NOMO-1 treated with DMSO at 0.1 percent for 48 hours (cell line): Measurements from ENCODE around the gene NEK8.
"Not testable (repeated sequence)": the region's sequence is repeated elsewhere in the genome, so short reads cannot be mapped to it uniquely, and the experiment has no call there.

Experiments used
- DNase-seq: peaks from one replicate; lab custom pipeline; 2025; ENCODE audit not compliant: unreplicated experiment; lab: John Stamatoyannopoulos, UW

NEK8 gene

DNA sequence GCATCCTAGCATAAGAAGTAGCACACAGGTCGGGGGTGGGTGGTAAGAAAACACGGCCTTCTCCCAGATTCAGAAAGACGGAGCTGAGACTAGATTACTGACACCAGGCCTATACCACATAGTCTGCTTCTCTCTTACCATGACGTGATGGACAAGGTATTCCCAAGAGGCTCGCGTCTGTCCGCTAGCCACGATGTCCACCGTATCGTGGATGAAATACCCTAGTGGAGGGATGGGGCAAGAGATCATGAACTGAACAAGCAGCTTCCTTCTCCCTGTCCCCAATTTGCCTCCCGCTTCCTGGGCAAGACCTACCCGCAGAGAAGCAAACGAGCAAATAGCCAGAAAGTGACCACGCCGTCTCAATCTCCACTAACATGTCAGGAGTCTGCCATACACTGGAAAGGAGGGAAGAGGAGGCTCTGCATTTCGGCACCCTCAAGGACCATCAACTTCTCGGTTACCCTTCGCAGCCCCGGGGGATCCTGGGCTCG lies 3.4 kb upstream of the NEK8 start:
- DNase-seq, result peak; percentile 58

- DNase-seq, result peak; percentile 63
Measured at GRCh38 chr17:28725660-28726225, 2.8 kb upstream of the NEK8 start.

GRCh38 chr17:28726226-28726626 lies 2.4 kb upstream of the NEK8 start, which contains the start of gene TLCD1:
TLCD1 (minus strand) TSS chr17:28726233; CDS start chr17:28726097, 136 bp downstream.
- peak; percentile 57 for DNase-seq

DNA sequence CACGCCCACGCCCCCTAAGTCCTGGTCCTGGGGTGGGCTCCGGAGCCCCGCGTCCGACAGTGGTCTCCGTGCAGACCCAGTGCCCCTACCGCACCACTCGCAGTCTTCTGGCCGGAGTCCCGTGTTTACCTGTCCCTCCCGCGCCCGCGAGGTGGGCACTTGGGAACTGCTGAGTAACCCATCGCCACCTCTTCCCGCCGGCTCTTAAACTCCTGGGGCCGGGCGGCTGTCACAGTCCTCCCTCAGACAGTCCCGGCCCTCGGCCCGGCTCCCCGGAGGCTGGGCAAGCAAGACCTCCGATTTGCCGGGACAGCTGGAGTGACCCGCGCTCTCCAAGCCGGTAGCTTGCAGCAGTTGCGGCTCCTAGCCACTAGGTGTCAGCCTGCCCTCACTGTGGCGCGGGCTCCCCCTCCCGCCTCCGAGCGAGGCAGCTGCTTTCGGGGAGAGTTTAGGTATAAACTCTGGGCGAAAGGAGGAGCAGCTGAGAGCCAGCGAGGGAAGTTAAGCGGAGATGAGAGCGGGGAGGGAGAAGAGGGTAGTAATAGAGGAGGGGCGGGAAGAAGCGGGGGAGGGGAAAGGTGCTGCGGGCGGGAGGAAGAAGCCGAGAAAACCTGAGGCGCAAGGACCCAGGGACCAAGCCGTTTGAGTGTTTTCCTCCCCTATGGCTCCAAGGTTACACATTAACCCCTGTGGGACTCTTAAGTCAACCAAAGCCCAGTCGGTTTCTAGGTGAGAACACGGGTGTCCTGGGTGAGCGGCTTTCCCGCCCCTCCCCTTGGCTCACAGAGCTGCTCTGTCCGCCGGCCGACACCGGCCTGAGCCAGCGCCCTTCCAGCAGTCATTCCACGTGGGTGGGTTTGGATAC lies 1.7 kb upstream of the NEK8 start:
- peak; percentile 93 for DNase-seq

DNA sequence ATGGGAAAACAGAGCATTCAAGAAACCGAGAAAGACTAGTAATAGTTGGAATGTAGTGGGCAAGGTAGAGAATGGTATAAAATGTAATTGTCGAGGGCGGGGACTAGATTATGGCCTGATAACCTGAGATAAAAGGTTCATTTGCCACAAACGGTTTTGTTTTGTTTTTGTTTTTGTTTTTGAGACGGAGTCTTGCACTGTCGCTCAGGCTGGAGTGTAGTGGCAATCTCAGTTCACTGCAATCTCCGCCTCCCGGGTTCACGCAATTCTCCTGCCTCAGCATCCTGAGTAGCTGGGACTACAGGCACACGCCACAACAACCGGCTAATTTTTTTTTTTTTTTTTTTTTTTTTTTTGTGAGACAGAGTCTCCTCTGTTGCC lies 1.4 kb downstream of the NEK8 start:
- DNase-seq, result no peak

GRCh38 chr17:28733346-28733745 lies 4.8 kb downstream of the NEK8 start:
- no peak for DNase-seq

GRCh38 chr17:28734712-28735241 lies 6.2 kb downstream of the NEK8 start:
- no peak for DNase-seq

- DNase-seq, result no peak
Measured at GRCh38 chr17:28735242-28735722, 6.7 kb downstream of the NEK8 start.

DNA sequence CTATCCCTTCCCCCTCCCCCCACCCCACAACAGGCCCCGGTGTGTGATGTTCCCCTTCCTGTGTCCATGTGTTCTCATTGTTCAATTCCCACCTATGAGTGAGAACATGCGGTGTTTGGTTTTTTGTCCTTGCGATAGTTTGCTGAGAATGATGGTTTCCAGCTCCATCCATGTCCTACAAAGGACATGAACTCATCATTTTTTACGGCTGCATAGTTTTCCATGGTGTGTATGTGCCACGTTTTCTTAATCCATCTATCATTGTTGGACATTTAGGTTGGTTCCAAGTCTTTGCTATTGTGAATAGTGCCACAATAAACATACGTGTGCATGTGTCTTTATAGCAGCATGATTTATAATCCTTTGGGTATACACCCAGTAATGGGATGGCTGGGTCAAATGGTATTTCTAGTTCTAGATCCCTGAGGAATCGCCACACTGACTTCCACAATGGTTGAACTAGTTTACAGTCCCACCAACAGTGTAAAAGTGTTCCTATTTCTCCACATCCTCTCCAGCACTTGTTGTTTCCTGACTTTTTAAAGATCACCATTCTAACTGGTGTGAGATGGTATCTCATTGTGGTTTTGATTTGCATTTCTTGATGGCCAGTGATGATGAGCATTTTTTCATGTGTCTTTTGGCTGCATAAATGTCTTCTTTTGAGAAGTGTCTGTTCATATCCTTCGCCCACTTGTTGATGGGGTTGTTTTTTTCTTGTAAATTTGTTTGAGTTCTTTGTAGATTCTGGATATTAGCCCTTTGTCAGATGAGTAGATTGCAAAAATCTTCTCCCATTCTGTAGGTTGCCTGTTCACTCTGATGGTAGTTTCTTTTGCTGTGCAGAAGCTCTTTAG lies 7.6 kb downstream of the NEK8 start:
- DNase-seq, result not testable (repeated sequence)

GRCh38 chr17:28737316-28737715 lies 8.7 kb downstream of the NEK8 start:
- no peak for DNase-seq

GRCh38 chr17:28737770-28738679 lies 9.4 kb downstream of the NEK8 start:
- DNase-seq, result no peak

GRCh38 chr17:28738680-28739384 lies 10.2 kb downstream of the NEK8 start:
- no peak for DNase-seq

GRCh38 chr17:28740406-28741357 lies 12.1 kb downstream of the NEK8 start:
- no peak for DNase-seq

DNA sequence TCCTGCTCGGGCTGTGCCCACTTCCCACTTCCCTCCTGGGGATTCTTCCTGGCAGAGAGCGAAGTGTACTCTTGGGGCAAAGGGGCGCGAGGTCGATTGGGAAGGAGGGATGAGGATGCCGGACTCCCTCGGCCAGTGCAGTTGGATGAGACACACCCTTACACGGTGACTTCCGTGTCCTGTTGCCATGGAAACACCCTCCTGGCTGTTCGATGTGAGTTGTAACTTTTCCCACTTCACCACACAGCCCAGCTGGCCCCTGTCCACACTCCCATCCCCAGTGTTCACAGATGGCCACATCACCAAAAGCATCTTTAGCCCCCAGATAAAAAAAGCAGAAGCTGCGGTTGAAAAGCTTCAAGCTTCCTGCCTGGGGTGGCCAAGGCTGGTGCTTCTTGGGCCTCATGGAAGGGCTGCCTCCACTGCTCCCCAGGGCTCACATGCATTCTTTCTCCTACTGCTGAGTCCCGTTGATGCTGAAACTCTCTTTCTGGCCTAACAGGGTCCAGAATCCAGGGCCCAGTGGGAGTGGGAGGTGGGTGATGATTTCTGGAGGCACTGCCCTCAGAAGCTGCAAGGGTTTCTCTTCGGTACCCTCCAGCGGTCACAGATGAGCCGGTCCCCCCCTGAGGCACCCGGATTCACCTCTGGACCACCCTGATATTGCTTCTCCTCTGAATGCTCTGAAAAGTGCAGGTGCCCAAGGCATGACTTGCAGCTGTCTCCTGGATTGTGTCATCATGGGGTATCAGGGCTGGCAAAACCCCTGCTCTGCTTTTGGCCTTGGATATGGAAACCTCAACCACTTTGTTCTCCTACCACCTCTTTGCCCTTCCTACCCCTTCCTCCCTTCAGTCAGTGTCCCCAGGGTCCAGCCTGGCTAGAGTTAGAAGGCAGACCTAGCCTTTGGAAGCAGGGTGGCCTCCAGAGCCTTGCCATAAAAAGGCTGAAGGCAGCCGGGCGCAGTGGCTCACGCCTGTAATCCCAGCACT lies 13.1 kb downstream of the NEK8 start:
- peak; percentile 78 for DNase-seq

GRCh38 chr17:28743243-28744103 lies 14.9 kb downstream of the NEK8 start, which contains the start of gene TRAF4:
TRAF4 (plus strand) TSS chr17:28744011; CDS start chr17:28744113, 102 bp downstream.
- DNase-seq, result peak; percentile 50
